ENCODE results near the gene SPRY4. TPM values are rescaled to one million over a fixed set of nuclear protein-coding genes. Genes with fewer than 3 reads are reported as not detected.

The SPRY4 gene
- total and polyA plus RNA-seq, 2 of the 13 experiments (the other 11 are each of a cell fraction or from before 2014, with no cell fraction given): 8.9 to 17.8 TPM

- no peak for TF ChIP-seq ZNF282 (IDR thresholded peaks at IDR 0.05; ENCODE audit: partially characterized antibody)
- no peak for TF ChIP-seq JUN (CRISPR knock-in tag; IDR thresholded peaks at IDR 0.05)
- no peak for TF ChIP-seq LCORL (IDR thresholded peaks at IDR 0.05)
- TF ChIP-seq LCORL (CRISPR knock-in tag; IDR thresholded peaks at IDR 0.05): 0 out of 2 replicates have a peak, but pooled peaks have one; percentile 6
- TF ChIP-seq SKIL (CRISPR knock-in tag; IDR thresholded peaks at IDR 0.05; ENCODE audit: borderline replicate concordance): no peak
- TF ChIP-seq SALL1 (CRISPR knock-in tag; IDR thresholded peaks at IDR 0.05): peak; percentile 57
- TF ChIP-seq PITX1 (CRISPR knock-in tag; IDR thresholded peaks at IDR 0.05): no peak
- TF ChIP-seq ZFAT (CRISPR knock-in tag; conservative IDR thresholded peaks at IDR 0.05): no peak
- no peak for TF ChIP-seq ZFP82 (CRISPR knock-in tag; IDR thresholded peaks at IDR 0.05; ENCODE audit: borderline replicate concordance)
- no peak for TF ChIP-seq SNAPC5 (CRISPR knock-in tag; IDR thresholded peaks at IDR 0.05; ENCODE audit: borderline replicate concordance)
- TF ChIP-seq SP5 (CRISPR knock-in tag; IDR thresholded peaks at IDR 0.05; ENCODE audit: borderline replicate concordance, low read depth): 0 out of 2 replicates have a peak, but pooled peaks have one; percentile 37
- TF ChIP-seq PRDM4 (CRISPR knock-in tag; IDR thresholded peaks at IDR 0.05; ENCODE audit: borderline replicate concordance): no peak
- TF ChIP-seq ARID3A (IDR thresholded peaks at IDR 0.05; ENCODE audit: low read depth, low read length): no peak
- TF ChIP-seq ZBTB4 (CRISPR knock-in tag; IDR thresholded peaks at IDR 0.05; ENCODE audit: borderline replicate concordance): no peak
- no peak for TF ChIP-seq ZNF441 (CRISPR knock-in tag; IDR thresholded peaks at IDR 0.05; ENCODE audit: borderline replicate concordance)
- TF ChIP-seq RARA (CRISPR knock-in tag; IDR thresholded peaks at IDR 0.05): peak; percentile 28; the same call in 1 of the 2 replicates
- TF ChIP-seq FOXA3 (CRISPR knock-in tag; IDR thresholded peaks at IDR 0.05): no peak
Measured at GRCh38 chr5:142320851-142321560, 3.8 kb downstream of the SPRY4 start (continued).

Measured in HepG2 (cell line).